Stomach (tissue), 9 donors: Measurements from ENCODE around the gene SH3YL1. TPM values are rescaled to one million over a fixed set of nuclear protein-coding genes. Genes with fewer than 3 reads are reported as not detected.

ENCODE experiments used
- DNase-seq, 2 donors: peaks; one replicate each; pipeline versions ENCODE4 v3.0.0 to v3.0.0-alpha.2; 2013 to 2019
- H3K27ac ChIP-seq, 5 donors: fragments of 200-600 bp in 4 of 5; sonication (generic) in 4 of 5; one replicate each; pipeline ENCODE4 v1.5.1; 2013 to 2019; ENCODE audit warnings: mild to moderate bottlenecking in 1 of 5, moderate library complexity in 1 of 5
- H3K27me3 ChIP-seq, 3 donors: fragments of 200-600 bp; sonication (generic); one replicate each; pipeline ENCODE4 v1.5.1; 2017 to 2019; ENCODE audit warnings: mixed run types in 1 of 3
- H3K36me3 ChIP-seq, 4 donors: fragments of 200-600 bp; sonication (generic); 1 replicate in 3 of 4; 2 replicates in 1 of 4; pipeline ENCODE4 v1.5.1; 2016 to 2019
- H3K4me1 ChIP-seq, 4 donors: fragments of 200-600 bp; sonication (generic); one replicate each; pipeline ENCODE4 v1.5.1; 2016 to 2019
- H3K4me3 ChIP-seq, 4 donors: fragments of 200-600 bp; sonication (generic) in 3 of 4; one replicate each; pipeline ENCODE4 v1.5.1; 2016 to 2019; ENCODE audit warnings: mild to moderate bottlenecking in 1 of 4
- H3K9me3 ChIP-seq, 4 donors: fragments of 200-600 bp; sonication (generic); one replicate each; pipeline ENCODE4 v1.5.1; 2016 to 2019
- CTCF ChIP-seq, 7 experiments: fragments of 450-650 bp in 4 of 7; fragments of 200-600 bp in 3 of 7; sonication (generic) in 3 of 7; IDR thresholded peaks; one replicate each; pipeline ENCODE4 v1.5.1; 2016 to 2019; ENCODE audit warnings: antibody characterized with exemption in 7 of 7, control low read depth in 2 of 7, mild to moderate bottlenecking in 1 of 7
- EP300 ChIP-seq: sonication (generic); formaldehyde crosslinking; IDR thresholded peaks from one replicate; pipeline ENCODE4 v1.6.1; 2017; ENCODE audit warnings: antibody characterized with exemption
- POLR2A ChIP-seq, 4 donors: fragments of 450-650 bp; IDR thresholded peaks; one replicate each; pipeline ENCODE4 v1.6.1; 2016; ENCODE audit warnings: antibody characterized with exemption in 4 of 4, control low read depth in 2 of 4, mild to moderate bottlenecking in 1 of 4, moderate library complexity in 1 of 4
- POLR2AphosphoS5 ChIP-seq, 3 donors: sonication (generic); formaldehyde crosslinking; IDR thresholded peaks; one replicate each; pipeline ENCODE4 v1.6.1; 2016; ENCODE audit warnings: antibody characterized with exemption in 3 of 3
- WGBS, 5 donors: extraction: QIAGEN DNeasy Blood & Tissue Kit in 3 of 5; methylation state at CpG; one replicate each; pipeline versions ENCODE4 v1.1.5 to v1.1.7; 2013 to 2018; 5-methylcytosine and 5-hydroxymethylcytosine counted together
- intact Hi-C: fragments of 100-400 bp; cut with DNase I; formaldehyde crosslinking; loops from one replicate; pipeline ENCODE4 v1.15.1; 2023; ENCODE audit warnings: low total_unique reads
- polyA plus RNA-seq, 3 donors: library from polyadenylated mRNA; stranded (reverse); fragments of 200-250 nt; gene quantifications; one replicate each; pipeline ENCODE4 v1.2.3, GENCODE V29; 2013
- total RNA-seq, 5 donors: library from RNA; depleted of rRNA; stranded (reverse); fragments of >200 nt; gene quantifications; one replicate each; pipeline versions ENCODE4 v1.1.0 to v1.2.3, GENCODE V29; 2014 to 2016
- donor health status: healthy with polysubstance abuse.
- donor health status: Bipolar disorder and iron deficiency.
- donor health status: healthy.

The SH3YL1 gene
- total and polyA plus RNA-seq, 8 donors, result 45.5 to 230 (median 143) TPM

- Histone ChIP-seq H3K27ac (no peak overlapping the region), H3K36me3 (no peaks in the 10 kb centered on the region), H3K4me1 (no peaks in the 10 kb centered on the region), H3K9me3 (peaks cover 0 to 27% (median 12%) of the 10 kb centered on the region in 4 donors), H3K27me3 (no peaks in the 10 kb centered on the region), H3K4me3 (no peak overlapping the region)
- WGBS, 5 donors, result 83 to 90% (median 89%) methylated on average over 17 to 29 of the region's 29 CpGs
- no peak for TF ChIP-seq EP300
- DNase-seq, result no peak
- intact Hi-C loops, result no loop called here
Measured at GRCh38 chr2:191311-192190, 72.3 kb downstream of the SH3YL1 start.

GRCh38 chr2:187825-188224 is 76.0 kb downstream of the SH3YL1 start:
- H3K4me1 ChIP-seq, result no peaks in the 10 kb centered on the region
- H3K4me3 ChIP-seq, result no peak overlapping the region
- no peak for TF ChIP-seq CTCF (IDR thresholded peaks at IDR 0.05)
- TF ChIP-seq EP300, result no peak
- no peak for TF ChIP-seq POLR2AphosphoS5 (IDR thresholded peaks at IDR 0.05)
- TF ChIP-seq POLR2A (IDR thresholded peaks at IDR 0.05), result no peak
- no peaks in the 10 kb centered on the region for H3K27me3 ChIP-seq
- H3K36me3 ChIP-seq, result no peaks in the 10 kb centered on the region
- WGBS, 5 donors, result 43 to 71% (median 59%) methylated on average over 2 of the region's 2 CpGs
- intact Hi-C loops, result no loop called here
- no peak for DNase-seq
- H3K27ac ChIP-seq, result no peak overlapping the region
- H3K9me3 ChIP-seq, result peaks cover 0 to 27% (median 12%) of the 10 kb centered on the region in 4 donors

DNA sequence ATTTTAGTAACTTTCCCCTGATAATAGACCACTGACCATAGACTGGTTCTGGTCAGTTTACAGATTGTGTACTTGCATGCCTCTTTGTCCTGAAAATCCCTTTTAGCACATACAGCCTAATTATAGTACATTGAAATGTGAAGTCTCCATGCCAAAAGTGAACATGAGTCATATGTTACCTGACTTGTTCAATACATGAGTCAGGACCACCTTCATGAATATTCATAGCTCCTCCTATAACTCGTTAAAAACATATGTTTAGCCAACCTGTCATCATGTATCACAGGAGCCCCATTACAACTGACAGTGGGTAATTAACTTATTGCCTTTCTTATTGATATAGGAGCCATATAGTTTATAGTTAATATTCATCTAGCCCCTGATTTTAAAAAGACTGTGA is 78.6 kb downstream of the SH3YL1 start:
- WGBS, 5 donors, result 54 to 63% (median 56%) methylated on average over 1 of the region's 1 CpG
- Histone ChIP-seq H3K9me3 (peaks cover 0 to 18% (median 12%) of the 10 kb centered on the region in 4 donors), H3K27me3 (no peaks in the 10 kb centered on the region), H3K27ac (no peak overlapping the region), H3K4me1 (no peaks in the 10 kb centered on the region), H3K4me3 (no peak overlapping the region), H3K36me3 (no peaks in the 10 kb centered on the region)
- no peak for TF ChIP-seq POLR2A (IDR thresholded peaks at IDR 0.05)
- no peak for TF ChIP-seq EP300
- TF ChIP-seq CTCF (IDR thresholded peaks at IDR 0.05), result no peak
- TF ChIP-seq POLR2AphosphoS5 (IDR thresholded peaks at IDR 0.05), result no peak
- DNase-seq, result no peak
- intact Hi-C loops, result no loop called here

DNA sequence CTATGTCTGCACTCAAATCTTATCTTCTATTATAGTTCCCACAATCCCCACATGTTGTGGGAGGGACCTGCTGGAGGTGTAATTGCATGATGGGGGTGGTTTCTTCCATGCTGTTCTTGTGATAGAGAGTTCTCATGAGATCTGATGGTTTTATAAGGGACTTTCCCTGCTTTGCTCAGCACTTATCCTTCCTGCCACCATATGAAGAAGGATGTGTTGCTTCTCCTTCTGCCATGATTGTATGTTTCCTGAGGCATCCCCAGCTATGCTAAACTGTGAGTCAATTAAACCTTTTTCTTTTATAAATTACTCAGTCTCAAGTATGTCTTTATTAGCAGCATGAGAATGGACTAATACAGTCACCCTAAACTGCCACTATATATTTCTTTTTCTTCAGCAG is 79.1 kb downstream of the SH3YL1 start:
- TF ChIP-seq EP300, result no peak
- TF ChIP-seq POLR2A (IDR thresholded peaks at IDR 0.05), result no peak
- no peak for TF ChIP-seq POLR2AphosphoS5 (IDR thresholded peaks at IDR 0.05)
- no peak for TF ChIP-seq CTCF (IDR thresholded peaks at IDR 0.05)
- peaks cover 0 to 18% (median 12%) of the 10 kb centered on the region in 4 donors for H3K9me3 ChIP-seq
- intact Hi-C loops, result no loop called here

GRCh38 chr2:182509-183122 is 81.2 kb downstream of the SH3YL1 start:
- Histone ChIP-seq H3K4me3 (no peak overlapping the region), H3K27me3 (no peaks in the 10 kb centered on the region), H3K27ac (no peak overlapping the region), H3K9me3 (peaks cover 0 to 9% (median 3%) of the 10 kb centered on the region in 4 donors), H3K4me1 (no peaks in the 10 kb centered on the region), H3K36me3 (no peaks in the 10 kb centered on the region)
- TF ChIP-seq POLR2AphosphoS5 (IDR thresholded peaks at IDR 0.05), result no peak
- no peak for TF ChIP-seq POLR2A (IDR thresholded peaks at IDR 0.05)
- TF ChIP-seq EP300, result no peak
- no peak for TF ChIP-seq CTCF (IDR thresholded peaks at IDR 0.05)
- intact Hi-C loops, result no loop called here
- DNase-seq, result no peak

More for the DNA sequence above, 79.1 kb downstream of the SH3YL1 start:
- Histone ChIP-seq H3K4me1 (no peaks in the 10 kb centered on the region), H3K4me3 (no peak overlapping the region), H3K36me3 (no peaks in the 10 kb centered on the region), H3K27me3 (no peaks in the 10 kb centered on the region), H3K27ac (no peak overlapping the region)
- DNase-seq, result no peak
